ENCODE measurements around the gene ATP6V1A.

The ATP6V1A gene

GRCh38 chr3:113745756-113746547, 883 bp upstream of the ATP6V1A start, which contains the start of gene NAA50:
TSS of gene NAA50 (minus strand) at chr3:113746249. CDS start at chr3:113745949, 300 bp downstream.
- in situ Hi-C loops (cut with MboI; ENCODE audit: low sequenced_read_pairs): loop anchor here (25.0 kb wide), 1 partner anchor 416 kb away; no protein-coding TSS in a partner anchor

- in situ Hi-C loops (cut with MboI; ENCODE audit: low sequenced_read_pairs): loop anchor here (25.0 kb wide), 1 partner anchor 415 kb away; no protein-coding TSS in a partner anchor
These were observed 630 bp downstream of the ATP6V1A start for GRCh38 chr3:113747283-113748046.

GRCh38 chr3:113751141-113751540, 4.3 kb downstream of the ATP6V1A start:
- in situ Hi-C loops (cut with MboI; ENCODE audit: low sequenced_read_pairs): no loop called here

- in situ Hi-C loops (cut with MboI; ENCODE audit: low sequenced_read_pairs): no loop called here
These were observed 6.6 kb downstream of the ATP6V1A start for GRCh38 chr3:113753376-113753985.

- in situ Hi-C loops (cut with MboI; ENCODE audit: low sequenced_read_pairs): no loop called here
These were observed 7.8 kb downstream of the ATP6V1A start for GRCh38 chr3:113754494-113755159.

GRCh38 chr3:113758389-113759024, 11.7 kb downstream of the ATP6V1A start:
- in situ Hi-C loops (cut with MboI; ENCODE audit: low sequenced_read_pairs): no loop called here

- in situ Hi-C loops (cut with MboI; ENCODE audit: low sequenced_read_pairs): no loop called here
These were observed 17.9 kb downstream of the ATP6V1A start for GRCh38 chr3:113764698-113765097.

GRCh38 chr3:113769551-113769950, 22.7 kb downstream of the ATP6V1A start:
- in situ Hi-C loops (cut with MboI; ENCODE audit: low sequenced_read_pairs): no loop called here

- in situ Hi-C loops (cut with MboI; ENCODE audit: low sequenced_read_pairs): no loop called here
These were observed 25.2 kb downstream of the ATP6V1A start for GRCh38 chr3:113771993-113772392.

- in situ Hi-C loops (cut with MboI; ENCODE audit: low sequenced_read_pairs): no loop called here
These were observed 26.5 kb downstream of the ATP6V1A start for GRCh38 chr3:113773381-113773780.

GRCh38 chr3:113775516-113775915, 28.7 kb downstream of the ATP6V1A start:
- in situ Hi-C loops (cut with MboI; ENCODE audit: low sequenced_read_pairs): no loop called here

GRCh38 chr3:113776564-113776963, 29.7 kb downstream of the ATP6V1A start:
- in situ Hi-C loops (cut with MboI; ENCODE audit: low sequenced_read_pairs): no loop called here

GRCh38 chr3:113783463-113783862, 36.6 kb downstream of the ATP6V1A start:
- in situ Hi-C loops (cut with MboI; ENCODE audit: low sequenced_read_pairs): no loop called here

GRCh38 chr3:113783980-113784379, 37.1 kb downstream of the ATP6V1A start:
- in situ Hi-C loops (cut with MboI; ENCODE audit: low sequenced_read_pairs): no loop called here

GRCh38 chr3:113791381-113791780, 44.5 kb downstream of the ATP6V1A start:
- in situ Hi-C loops (cut with MboI; ENCODE audit: low sequenced_read_pairs): no loop called here

- in situ Hi-C loops (cut with MboI; ENCODE audit: low sequenced_read_pairs): no loop called here
These were observed 47.7 kb downstream of the ATP6V1A start for GRCh38 chr3:113794526-113794925.

- in situ Hi-C loops (cut with MboI; ENCODE audit: low sequenced_read_pairs): no loop called here
These were observed 48.9 kb downstream of the ATP6V1A start for GRCh38 chr3:113795693-113796092.

- in situ Hi-C loops (cut with MboI; ENCODE audit: low sequenced_read_pairs): no loop called here
These were observed 56.1 kb downstream of the ATP6V1A start for GRCh38 chr3:113802795-113803455.

GRCh38 chr3:113804661-113805060, 57.8 kb downstream of the ATP6V1A start:
- in situ Hi-C loops (cut with MboI; ENCODE audit: low sequenced_read_pairs): no loop called here

- in situ Hi-C loops (cut with MboI; ENCODE audit: low sequenced_read_pairs): no loop called here
These were observed 58.4 kb downstream of the ATP6V1A start for GRCh38 chr3:113805249-113805648.
